ENCODE measurements around the gene TBX5. TPM values are rescaled to one million over a fixed set of nuclear protein-coding genes. Genes with fewer than 3 reads are reported as not detected.

TBX5 gene
- not detected for total RNA-seq

DNA sequence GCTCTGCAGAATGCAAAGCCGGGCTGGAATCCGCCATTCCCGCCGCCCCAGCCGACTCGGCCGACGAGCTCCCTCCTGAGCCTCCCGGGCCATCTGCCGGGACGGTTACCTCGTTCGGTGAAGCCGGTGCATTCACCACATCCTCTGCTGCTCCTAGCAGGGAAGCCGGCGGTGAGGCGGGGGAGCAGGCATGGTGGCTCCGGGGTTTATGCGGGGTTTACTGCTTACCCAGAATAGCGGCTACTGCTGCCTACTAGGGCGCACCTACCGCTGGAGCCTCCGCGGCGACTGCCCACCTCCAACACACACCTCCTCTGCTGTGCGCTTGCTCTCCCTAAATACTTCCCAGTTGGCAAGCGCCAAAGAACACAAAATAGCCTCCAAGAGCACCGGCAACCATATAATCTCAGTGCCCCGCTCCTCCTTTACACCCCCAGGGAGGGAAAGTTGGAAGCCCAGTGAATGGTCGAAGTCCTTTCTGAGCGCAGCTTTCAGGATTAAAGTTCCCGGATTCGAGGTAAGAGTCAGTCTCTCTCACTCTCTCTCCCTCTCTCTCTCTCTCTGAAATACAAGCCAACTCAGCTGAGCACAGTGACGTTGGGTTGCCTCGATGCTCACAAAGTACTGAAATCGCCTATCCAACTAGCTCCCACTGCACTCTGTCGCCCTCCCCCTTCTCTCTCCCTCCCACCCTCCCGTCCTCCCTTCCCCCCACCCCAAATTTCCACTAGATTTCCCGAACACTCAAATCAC, at the start of gene TBX5:
TBX5 (minus strand) TSS at position 626 of the 753 bp plus-strand sequence. CDS start 2,246 bp downstream, outside the sequence.
- ATAC-seq, result no peak
- Mint-ChIP-seq H3K9me3 (no peaks in the 10 kb centered on the region), H3K27ac (peak within 1 kb of the TSS in 1 of 2 donors; percentile 77), H3K36me3 (peaks cover 18 to 47% of the 10 kb centered on the region in 2 donors)
- DNase-seq (ENCODE audit: low spot score in 2 of 2), result no peak

DNA sequence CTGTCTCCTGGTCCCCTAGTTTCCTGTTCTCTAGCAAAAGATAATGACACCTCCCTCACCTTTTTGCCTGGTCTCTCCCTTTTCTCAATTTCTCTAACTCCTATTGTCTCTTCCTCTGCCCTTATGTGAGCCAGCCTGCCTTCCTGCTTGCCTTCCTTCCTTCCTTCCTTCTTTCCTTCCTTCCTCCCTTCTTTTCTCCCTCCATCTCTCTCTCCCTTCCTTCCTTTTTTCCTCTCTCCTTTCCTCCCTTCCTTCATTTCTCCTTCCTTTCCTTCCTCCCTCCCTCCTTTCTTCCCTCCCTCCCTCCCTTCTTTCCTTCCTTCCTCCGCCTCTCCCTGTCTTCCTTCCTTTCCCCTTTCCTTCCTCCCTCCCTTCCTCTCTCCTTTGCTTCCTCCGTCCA, 45.7 kb upstream of the TBX5 start:
- no peak for ATAC-seq

DNA sequence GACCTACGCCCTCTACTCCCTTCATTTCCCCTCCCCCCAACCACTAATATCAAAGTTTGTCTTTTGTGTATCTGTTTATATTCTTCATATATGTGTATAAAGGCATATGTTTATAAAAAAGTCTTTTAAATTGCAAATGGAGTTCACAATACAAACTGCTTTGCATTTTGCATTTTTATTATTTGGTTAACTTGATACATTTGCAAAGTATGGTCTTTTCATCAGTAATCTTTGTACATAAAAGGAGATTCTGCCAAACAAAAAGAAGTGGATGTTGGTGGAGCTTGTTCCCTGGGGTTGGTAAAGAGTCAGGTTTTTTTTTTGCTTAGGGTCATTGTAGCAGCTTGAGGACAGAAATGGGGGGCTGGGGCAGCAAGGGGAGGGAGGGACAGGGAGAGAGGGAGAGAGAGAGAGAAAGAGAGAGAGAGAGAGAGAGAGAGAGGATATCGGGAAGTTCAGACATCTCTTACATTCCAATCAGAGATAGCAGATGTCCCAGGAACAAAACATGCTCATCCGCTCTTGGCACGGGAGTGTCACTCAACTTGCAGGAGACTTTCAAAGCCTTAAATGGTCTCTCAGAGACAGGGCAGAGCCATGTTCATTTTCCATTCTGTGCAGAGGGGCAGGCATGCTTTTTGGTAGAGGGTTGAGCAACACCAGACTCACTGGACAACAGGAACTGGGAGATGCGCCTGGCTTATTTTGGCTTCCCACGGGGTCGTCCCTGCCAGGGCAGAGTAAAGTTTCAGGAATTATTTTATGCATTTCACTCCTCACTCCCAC, 44.8 kb upstream of the TBX5 start:
- DNase-seq (ENCODE audit: low spot score in 2 of 2) (no peak), ATAC-seq (no peak)

More for the DNA sequence above, 45.7 kb upstream of the TBX5 start:
- DNase-seq (ENCODE audit: low spot score in 2 of 2), result no peak
- no peaks in the 10 kb centered on the region for H3K9me3 Mint-ChIP-seq
- H3K36me3 Mint-ChIP-seq, result peaks cover 0 to 5% of the 10 kb centered on the region in 2 donors
- H3K27ac Mint-ChIP-seq, result no peak overlapping the region

GRCh38 chr12:114450019-114450418, 44.1 kb upstream of the TBX5 start:
- peaks cover 0 to 5% of the 10 kb centered on the region in 2 donors for H3K36me3 Mint-ChIP-seq
- H3K9me3 Mint-ChIP-seq, result no peaks in the 10 kb centered on the region
- ATAC-seq (no peak), DNase-seq (ENCODE audit: low spot score in 2 of 2) (no peak)
- no peak overlapping the region for H3K27ac Mint-ChIP-seq

More for the DNA sequence above, 44.8 kb upstream of the TBX5 start:
- Mint-ChIP-seq H3K27ac (no peak overlapping the region), H3K9me3 (no peaks in the 10 kb centered on the region), H3K36me3 (peaks cover 0 to 5% of the 10 kb centered on the region in 2 donors)

GRCh38 chr12:114448618-114448933, 42.6 kb upstream of the TBX5 start:
- H3K36me3 Mint-ChIP-seq, result peaks cover 0 to 5% of the 10 kb centered on the region in 2 donors
- H3K27ac Mint-ChIP-seq, result no peak overlapping the region
- DNase-seq (ENCODE audit: low spot score in 2 of 2), result no peak
- no peaks in the 10 kb centered on the region for H3K9me3 Mint-ChIP-seq
- ATAC-seq, result no peak

DNA sequence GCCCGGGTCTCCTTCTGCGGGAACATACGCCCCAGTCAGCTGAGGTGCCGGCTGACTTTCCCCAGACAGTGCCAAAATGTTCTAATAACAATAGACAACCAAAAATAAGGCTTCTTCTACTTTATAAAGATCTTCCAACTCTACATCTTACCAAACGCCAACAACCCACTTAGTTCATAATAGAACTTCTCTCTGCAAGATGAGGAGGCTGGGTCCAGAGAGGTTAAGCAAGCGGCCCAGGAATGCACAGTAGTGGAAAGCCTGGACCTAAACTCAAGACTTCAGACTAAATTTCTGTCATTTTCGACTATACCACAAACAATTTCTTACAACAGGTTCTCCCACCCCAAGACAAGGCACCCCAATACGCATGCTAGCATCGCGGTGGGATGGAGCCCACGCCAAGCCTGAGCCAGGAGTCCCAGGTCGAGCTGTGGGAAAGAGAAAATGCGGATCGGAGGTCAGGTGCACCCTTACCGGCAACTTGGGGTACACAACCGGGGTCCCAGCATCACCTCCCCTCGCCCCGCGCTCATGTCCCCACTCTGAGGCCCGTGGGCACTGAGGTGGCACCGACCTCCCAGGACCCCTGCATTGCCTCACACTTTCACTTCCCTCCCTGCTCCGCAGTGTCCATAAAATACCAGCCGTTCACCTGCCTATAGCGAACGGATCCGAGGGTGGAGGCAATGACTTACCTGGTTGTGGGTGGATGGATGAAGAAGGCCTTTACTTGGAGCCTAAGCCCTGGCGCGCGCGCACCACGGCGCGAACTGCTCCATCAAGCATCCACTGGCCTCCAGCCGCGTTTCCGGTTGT, 42.1 kb upstream of the TBX5 start:
- H3K27ac Mint-ChIP-seq, result no peak overlapping the region
- DNase-seq (ENCODE audit: low spot score in 2 of 2), result no peak
- no peaks in the 10 kb centered on the region for H3K9me3 Mint-ChIP-seq
- ATAC-seq, result no peak
- peaks cover 0 to 5% of the 10 kb centered on the region in 2 donors for H3K36me3 Mint-ChIP-seq

- ATAC-seq (no peak), DNase-seq (ENCODE audit: low spot score in 2 of 2) (no peak)
- Mint-ChIP-seq H3K27ac (no peak overlapping the region), H3K9me3 (no peaks in the 10 kb centered on the region), H3K36me3 (peaks cover 0 to 5% of the 10 kb centered on the region in 2 donors)
Measured at GRCh38 chr12:114447274-114447716, 41.4 kb upstream of the TBX5 start.

GRCh38 chr12:114445401-114446323, 39.7 kb upstream of the TBX5 start:
- ATAC-seq (no peak), DNase-seq (ENCODE audit: low spot score in 2 of 2) (no peak)
- H3K36me3 Mint-ChIP-seq, result peaks cover 0 to 5% of the 10 kb centered on the region in 2 donors
- H3K27ac Mint-ChIP-seq, result no peak overlapping the region
- H3K9me3 Mint-ChIP-seq, result no peaks in the 10 kb centered on the region

GRCh38 chr12:114444422-114445279, 38.7 kb upstream of the TBX5 start:
- H3K36me3 Mint-ChIP-seq, result peaks cover 0 to 5% of the 10 kb centered on the region in 2 donors
- peak overlapping the region in 1 of 2 donors; percentile 52 for H3K27ac Mint-ChIP-seq
- DNase-seq (ENCODE audit: low spot score in 2 of 2) (no peak), ATAC-seq (no peak)
- no peaks in the 10 kb centered on the region for H3K9me3 Mint-ChIP-seq

DNA sequence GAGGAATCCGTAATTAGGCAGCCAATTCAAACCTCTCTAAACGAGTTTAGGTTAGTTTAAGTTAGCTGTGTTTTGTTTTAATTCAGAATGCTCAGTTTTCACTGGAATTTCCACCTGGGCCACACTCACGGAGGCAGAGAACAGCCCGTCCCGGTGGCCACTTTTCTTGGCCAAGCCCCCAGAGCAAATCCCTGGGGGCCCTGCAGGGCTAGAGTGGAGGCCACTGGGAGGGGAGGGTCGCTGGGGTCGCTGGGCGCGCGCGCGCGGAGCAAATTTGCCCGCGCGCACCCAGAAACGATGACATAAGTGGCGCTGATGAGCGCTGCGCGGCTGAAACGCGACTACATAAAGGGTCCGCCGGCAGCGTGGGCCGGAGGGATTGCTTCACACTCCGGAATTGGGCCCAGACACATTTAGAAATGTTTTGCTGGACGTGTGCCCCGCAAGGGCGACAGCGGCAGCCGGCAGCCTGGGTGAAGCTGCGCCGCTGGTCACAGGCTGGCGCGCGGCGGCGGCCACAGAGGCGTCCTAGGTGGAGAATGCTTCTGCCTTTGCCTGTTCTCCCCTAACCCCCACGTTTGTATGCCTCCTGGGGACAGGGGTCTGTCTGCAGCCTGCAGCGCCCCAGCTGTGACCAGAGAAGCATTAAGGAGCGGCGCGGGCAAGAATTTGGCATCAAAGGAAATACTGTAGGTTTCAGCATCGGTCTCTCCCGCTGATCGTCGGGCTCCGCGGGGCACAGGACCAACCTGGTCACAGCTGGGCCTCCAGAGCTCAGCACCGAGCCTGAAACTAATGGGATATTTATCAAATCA, 37.9 kb upstream of the TBX5 start:
- Mint-ChIP-seq H3K27ac (no peak overlapping the region), H3K9me3 (no peaks in the 10 kb centered on the region), H3K36me3 (peaks cover 0 to 5% of the 10 kb centered on the region in 2 donors)
- DNase-seq (ENCODE audit: low spot score in 2 of 2) (no peak), ATAC-seq (no peak)

DNA sequence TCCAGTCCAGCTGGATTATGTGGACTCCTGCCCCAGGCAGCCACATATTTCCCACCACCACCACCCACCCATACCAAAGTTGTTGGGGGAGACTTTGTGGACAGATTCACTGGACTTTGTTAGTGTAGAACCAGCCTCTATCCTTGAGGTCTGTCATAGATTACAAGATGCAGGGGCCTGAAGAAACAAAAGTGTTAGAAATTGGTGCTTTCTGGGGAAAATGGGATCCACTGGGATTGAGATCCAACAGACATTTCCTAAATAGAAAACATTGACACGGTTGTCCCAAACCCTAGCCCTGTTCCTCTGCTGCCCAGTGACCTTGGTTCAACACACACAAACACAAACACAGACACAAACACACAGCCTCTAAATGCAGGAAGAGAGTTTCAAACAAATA, 36.6 kb upstream of the TBX5 start:
- no peak overlapping the region for H3K27ac Mint-ChIP-seq
- ATAC-seq, result no peak
- no peak for DNase-seq (ENCODE audit: low spot score in 2 of 2)
- H3K36me3 Mint-ChIP-seq, result peaks cover 0 to under 1% of the 10 kb centered on the region in 2 donors
- H3K9me3 Mint-ChIP-seq, result no peaks in the 10 kb centered on the region

- no peak for DNase-seq (ENCODE audit: low spot score in 2 of 2)
Measured at GRCh38 chr12:114441545-114441944, 35.6 kb upstream of the TBX5 start.

GRCh38 chr12:114441039-114441383, 35.1 kb upstream of the TBX5 start:
- DNase-seq (ENCODE audit: low spot score in 2 of 2) (no peak), ATAC-seq (no peak)
- no peaks in the 10 kb centered on the region for H3K36me3 Mint-ChIP-seq
- no peak overlapping the region for H3K27ac Mint-ChIP-seq
- peaks cover 0 to 6% of the 10 kb centered on the region in 2 donors for H3K9me3 Mint-ChIP-seq

More at GRCh38 chr12:114441545-114441944, 35.6 kb upstream of the TBX5 start:
- H3K36me3 Mint-ChIP-seq, result no peaks in the 10 kb centered on the region
- H3K9me3 Mint-ChIP-seq, result peaks cover 0 to 2% of the 10 kb centered on the region in 2 donors
- H3K27ac Mint-ChIP-seq, result no peak overlapping the region
- ATAC-seq, result no peak

- Mint-ChIP-seq H3K9me3 (peaks cover 0 to 6% of the 10 kb centered on the region in 2 donors), H3K27ac (peak overlapping the region in 1 of 2 donors; percentile 44), H3K36me3 (no peaks in the 10 kb centered on the region)
- no peak for DNase-seq (ENCODE audit: low spot score in 2 of 2)
- no peak for ATAC-seq
Measured at GRCh38 chr12:114440270-114441038, 34.5 kb upstream of the TBX5 start.
